ENCODE measurements around the gene EID3. TPM values are rescaled to one million over a fixed set of nuclear protein-coding genes. Genes with fewer than 3 reads are reported as not detected.

Gene EID3
- total RNA-seq, 1 donor from 2014 or later, result 3.8 TPM

DNA sequence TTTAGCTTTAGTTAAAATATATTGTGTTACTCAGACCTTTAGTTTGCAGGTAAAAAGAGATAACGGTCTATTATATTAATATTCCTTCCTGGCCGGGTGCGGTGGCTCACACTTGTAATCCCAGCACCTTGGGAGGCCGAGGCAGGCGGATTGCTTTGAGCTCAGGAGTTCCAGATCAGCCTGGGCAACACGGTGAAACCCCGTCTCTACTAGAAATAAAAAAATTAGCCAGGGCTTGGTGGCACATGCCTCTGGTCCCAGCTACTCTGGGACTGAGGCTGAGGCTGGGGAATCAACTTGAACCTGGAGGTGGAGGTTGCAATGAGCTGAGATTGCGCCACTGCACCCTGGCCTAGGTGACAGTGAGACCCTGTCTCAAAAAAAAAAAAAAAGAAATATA, 13.2 kb upstream of the EID3 start:
- no peak for DNase-seq

- DNase-seq, result no peak
Measured at GRCh38 chr12:104290855-104291254, 12.7 kb upstream of the EID3 start.

DNA sequence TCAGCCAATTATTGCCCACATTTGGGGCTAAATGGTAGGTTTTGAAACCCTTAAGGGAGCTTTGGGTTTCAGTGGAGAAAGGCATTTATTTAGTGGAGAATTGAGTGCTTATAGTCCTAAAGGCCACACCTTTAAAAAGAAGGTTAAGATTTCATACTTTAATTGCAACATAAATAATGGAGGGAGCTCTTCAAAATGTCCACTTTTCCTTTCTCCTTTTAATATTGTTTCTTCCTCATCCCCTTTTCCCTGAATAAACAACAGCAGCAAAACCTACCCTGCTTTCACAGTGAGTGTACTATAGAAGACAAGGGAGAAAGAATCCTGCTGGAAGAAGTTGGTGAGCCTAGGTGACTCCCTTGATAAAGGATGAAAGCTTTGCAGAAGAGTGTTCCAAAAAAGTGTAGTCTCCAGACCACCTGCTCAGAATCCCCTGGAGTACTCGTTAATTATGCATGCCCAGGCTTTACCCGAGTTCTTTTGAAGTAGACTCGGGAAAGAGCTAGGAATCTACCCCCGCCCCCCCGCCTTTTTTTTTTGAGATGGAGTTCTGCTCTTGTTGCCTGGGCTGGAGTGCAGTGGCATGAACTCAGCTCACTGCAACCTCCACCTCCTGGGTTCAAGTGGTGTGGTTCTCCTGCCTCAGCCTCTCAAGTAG, 11.5 kb upstream of the EID3 start:
- DNase-seq, result no peak

DNA sequence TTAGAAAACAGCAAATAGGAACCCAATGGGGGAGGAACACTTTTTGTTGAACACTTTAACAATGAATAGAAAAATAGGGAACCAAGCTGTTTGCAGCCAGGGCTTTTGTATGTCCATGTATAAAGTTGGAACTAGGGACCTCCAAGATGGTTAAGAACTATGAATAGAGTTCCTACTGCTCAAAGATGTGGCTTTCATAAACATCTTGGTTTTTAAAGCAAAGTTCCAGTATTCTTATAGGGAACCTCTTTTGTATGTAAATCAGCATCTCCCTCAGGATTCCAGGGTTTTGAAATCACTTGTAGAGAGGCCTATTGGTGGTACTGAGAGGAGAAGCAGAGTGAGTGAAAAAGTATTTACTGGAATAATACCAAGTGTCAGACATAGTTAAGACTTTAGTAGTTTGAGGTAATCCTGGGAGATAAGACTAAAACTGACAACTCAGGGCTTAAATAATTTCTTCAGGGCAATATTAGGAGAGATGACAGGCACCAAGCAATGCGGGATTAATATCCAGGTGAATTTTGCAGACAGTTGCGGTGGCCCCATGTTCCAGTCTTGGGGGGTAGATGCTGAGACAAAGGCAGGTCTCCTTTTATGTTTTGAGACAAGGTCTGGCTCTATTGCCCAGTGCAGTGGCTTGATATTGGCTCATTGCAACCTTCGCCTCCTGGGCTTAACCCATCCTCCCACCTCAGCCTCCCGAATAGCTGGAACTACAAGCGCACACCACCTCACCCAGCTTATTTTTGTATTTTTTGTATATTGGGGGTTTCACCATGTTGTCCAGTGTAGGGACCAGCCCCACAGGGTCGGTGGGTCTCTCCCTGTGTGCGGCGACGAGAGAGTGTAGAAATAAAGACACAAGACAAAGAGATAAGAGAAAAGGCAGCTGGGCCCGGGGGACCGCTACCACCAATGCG, 10.4 kb upstream of the EID3 start:
- no peak for DNase-seq

- DNase-seq, result peak; percentile 26
Measured at GRCh38 chr12:104294158-104294859, 9.2 kb upstream of the EID3 start.

DNA sequence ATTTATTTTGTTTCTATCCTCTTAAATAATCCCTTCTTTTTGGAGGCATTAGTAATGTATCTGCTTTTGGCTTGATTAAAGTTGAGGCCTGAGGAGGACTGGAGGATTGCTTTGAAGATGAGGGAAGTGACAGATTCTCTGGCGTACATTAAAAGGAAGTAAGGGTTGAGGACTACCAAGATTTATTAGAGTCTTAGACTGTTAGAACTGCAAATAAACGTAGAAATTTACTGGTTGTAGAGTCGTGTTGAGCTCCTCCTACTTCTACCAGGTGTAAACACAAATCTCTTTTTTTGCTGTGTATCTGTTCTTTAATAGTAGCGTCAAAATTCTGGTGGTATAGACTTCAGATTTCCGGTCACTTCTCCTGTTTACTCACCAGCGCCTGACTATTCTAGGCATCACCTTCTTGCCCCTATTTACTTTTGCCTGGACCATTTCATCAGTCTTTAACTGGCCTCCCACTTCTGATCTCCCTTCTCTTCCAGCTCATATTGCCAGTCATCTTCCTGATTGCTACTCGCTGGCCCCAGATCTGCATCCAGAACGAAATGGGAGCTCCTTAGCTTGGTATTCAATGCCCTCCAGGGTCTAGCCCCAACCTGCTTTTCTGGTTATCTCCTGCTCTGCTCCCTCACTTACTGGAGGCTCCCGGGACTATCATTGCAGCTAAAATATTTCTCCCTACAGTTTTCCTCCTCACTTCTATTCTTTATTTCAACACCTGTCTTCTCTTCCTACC, 8.4 kb upstream of the EID3 start:
- DNase-seq, result no peak

DNA sequence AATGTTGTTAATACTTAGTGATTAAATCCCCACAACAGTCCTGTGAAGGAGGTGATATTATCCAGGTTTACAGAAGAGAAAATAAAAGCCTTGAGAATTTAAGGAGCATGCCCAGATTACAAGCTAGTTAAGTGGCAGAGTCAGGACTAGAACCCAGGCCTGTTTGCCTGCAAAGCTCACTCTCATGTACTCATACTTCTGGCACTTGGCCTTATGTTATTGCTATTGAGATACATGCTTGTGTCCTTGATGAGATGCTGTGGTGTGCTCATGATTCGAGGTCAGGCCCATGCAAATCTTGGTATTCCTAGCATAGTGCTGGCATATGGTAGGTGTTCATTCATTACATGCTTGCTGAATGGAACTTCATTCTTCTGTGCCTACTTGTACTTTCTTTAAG, 7.6 kb upstream of the EID3 start:
- DNase-seq, result no peak

DNA sequence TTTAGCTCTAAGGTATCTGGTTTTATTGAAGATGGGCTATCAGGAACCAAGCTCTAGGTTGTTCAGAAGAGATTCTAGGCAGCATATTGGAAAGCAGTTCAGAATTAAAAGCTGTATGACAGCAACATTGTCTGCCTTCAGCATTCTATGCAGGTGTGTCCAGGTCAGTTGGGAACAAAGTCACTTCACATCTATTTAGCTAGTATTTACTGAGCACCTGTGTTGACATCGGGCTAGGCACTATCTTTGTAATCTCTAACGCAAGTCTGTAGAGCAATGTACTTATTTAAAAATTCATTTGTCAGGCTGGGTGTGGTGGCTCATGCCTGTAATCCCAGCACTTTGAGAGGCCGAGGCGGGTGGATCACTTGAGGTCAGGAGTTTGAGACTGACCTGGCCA, 6.8 kb upstream of the EID3 start:
- no peak for DNase-seq

- no peak for DNase-seq
Measured at GRCh38 chr12:104297477-104298113, 5.9 kb upstream of the EID3 start.

- DNase-seq, result no peak
Measured at GRCh38 chr12:104299842-104300481, 3.6 kb upstream of the EID3 start.

DNA sequence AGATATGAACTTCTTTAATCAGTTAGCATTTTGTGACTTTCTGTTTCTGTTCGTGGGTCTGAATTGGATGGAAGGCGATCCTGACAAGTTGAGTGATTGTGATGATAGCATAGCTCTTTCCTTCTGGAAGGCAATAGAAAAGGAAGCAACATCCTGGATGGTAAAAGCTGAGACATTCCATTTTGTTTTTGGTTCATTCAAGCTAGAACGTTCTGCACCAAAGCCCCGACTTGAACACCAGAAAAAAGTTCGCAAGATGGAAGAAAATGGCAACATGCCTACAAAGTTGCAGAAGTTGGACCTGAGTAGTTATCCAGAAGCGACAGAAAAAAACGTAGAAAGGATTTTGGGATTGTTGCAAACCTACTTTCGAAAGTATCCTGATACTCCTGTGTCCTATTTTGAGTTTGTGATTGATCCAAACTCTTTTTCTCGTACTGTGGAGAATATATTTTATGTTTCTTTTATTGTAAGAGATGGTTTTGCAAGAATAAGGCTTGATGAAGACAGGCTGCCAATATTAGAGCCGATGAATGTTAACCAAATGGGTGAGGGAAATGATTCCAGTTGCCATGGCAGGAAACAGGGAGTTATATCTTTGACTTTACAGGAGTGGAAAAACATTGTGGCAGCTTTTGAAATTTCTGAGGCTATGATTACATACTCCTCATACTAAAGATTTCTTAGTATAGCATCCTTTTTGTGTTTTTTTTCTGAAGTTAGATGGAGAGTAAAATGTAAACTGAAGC, 896 bp downstream of the EID3 start:
- no peak for DNase-seq

- DNase-seq, result no peak
Measured at GRCh38 chr12:104305349-104305748, 1.8 kb downstream of the EID3 start.

DNA sequence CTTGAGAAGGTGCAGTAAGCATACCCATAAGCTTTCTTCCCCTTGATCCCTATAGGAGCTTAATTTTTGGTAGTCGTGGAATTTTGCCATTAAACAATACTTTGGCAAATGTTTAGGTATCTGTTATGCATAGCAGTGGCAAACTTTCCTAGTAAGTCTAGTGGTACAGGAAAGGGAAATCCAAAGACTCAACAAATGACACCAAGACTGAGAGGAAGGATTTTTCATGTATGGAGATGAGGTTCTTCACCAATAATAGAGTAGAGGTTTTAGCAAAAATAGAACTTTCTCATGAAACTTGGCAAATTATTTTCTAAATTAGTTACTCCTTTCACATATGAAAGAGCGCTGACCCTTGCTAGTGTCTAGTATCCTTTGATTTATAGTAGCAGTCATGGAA, 2.8 kb downstream of the EID3 start:
- no peak for DNase-seq

DNA sequence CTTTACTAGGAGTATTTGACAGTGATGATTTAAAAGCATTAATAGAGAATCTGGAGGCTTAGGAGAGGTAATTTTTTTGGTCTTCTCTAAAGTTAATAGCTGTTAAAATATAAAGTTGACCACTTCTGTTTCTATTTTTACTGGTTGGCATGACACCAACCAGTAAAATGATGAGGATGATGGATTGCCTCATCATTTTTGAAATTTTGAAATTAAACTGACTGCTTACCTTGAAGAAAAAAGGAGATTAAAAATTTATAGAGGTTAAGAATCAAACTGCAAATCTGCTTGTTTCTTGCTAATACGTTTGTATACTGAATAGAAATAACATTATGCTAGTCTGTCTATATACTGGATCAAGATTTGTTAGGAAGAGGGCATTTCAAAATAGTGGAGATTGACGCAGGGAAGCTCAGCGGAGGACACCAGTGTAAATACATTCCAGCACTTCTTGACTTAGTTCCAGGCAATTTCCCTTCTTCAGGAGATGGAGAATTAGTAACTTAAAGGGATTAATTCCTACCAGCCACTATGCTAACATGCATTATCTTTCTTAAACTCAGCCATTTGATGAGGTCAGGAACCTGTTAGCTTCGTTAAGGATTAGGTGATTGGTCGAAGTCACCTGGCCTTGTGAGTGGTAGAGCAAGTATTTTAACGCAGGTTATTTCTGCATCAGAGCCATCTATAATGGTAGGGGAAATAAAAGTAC, 3.6 kb downstream of the EID3 start:
- DNase-seq, result no peak

DNA sequence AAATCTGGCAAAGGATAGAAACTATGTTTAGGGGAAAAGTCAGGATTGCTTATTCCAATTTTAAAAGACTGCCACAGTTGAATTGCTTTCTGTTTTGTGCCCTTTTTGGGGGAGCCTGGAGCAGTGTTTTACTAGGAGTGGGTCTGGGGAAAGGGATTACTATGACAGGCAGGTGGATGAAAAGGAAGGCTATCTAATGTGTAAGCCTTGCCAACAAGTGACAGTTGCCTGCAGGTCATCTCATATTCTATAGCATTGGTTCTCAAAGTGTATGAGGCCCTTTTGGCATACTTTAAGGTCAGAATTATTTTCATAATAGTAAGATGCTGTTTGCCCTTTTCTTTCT, 4.1 kb downstream of the EID3 start:
- no peak for DNase-seq

GRCh38 chr12:104309446-104309993, 6.0 kb downstream of the EID3 start:
- DNase-seq, result no peak

DNA sequence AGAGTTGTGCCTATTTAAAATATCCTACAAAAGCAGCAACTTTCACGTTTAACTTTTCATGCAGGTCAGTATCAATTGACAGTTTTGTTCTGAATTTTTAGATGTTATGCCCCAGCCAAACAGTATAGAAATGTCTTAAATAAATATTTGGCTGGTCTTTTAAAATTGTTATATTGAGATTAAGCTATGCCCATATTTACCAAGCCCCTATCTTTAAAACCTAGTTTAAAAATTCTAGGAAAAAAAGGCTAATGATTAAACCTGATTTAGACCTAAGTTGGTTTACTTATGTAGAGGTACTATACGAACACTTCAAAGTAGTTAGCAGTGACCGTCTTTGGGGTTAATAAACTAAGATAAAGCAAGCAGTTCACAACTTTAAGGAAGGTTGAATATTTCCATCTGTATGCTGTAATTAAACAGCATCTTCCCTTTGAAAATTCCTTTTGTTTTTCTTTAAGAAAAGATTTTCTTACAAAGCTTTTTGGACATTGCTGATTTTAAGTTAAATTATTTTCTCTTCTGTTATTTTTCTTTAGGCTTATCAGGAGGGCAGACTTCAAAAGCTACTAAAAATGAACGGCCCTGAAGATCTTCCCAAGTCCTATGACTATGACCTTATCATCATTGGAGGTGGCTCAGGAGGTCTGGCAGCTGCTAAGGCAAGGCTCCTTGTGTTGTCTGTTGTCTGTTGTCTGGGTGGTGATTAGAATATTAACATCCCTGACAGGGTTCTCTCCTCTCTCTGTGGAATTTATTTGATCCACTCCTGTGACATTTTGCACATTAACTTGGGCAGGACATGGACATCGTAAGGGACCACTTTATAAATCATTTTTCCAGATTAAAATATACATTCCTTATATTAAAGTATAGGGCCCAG, 7.5 kb downstream of the EID3 start:
- no peak for DNase-seq

DNA sequence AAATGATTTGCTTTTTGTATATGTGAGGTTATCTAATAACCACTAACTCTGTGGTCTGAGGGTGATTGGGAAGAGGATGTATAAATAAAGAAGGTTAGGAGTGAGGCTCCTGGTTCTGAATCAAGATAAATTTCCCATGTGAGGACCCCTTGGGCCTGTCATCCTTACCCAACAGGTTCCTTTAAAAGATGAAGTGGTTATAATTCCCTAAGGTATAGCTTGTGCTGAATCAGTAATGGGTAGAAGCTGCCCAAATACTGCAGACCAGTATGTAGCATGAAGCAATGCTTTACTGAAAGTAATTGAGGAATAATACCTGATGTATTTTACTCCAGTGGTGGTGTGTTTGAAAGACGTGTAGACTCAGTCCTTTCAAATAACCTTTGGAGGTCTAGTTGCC, 8.7 kb downstream of the EID3 start:
- DNase-seq, result no peak

DNA sequence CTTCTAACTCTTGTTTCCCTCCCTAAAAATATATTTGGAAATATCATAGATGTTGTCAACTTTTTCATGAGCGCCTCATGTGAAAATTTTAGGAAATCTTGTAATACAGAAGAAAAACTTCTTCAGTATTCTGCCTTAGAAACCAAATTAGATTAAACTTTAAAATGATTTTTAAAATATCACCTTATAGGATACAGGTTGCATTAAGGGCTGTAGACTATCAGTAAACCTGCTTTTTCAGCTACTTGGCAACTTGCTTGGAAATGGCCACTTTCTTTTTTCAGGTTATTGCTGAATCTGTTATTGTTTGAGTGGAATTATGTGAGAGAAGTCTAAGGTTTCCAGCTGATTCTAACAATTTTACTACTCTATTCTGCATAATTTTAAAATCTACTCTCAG, 9.1 kb downstream of the EID3 start:
- DNase-seq, result no peak
